Fibroblast of lung (primary cell): ENCODE results near the gene PLD5. TPM values are rescaled to one million over a fixed set of nuclear protein-coding genes. Genes with fewer than 3 reads are reported as not detected.

Source experiments
- DNase-seq, 2 donors: peaks; one replicate each; pipeline versions ENCODE4 v3.0.0 to v3.0.0-alpha.2; 2010; ENCODE audit warnings: low read depth in 2 of 2
- H2AFZ ChIP-seq: 2 replicates; pipeline ENCODE4 v1.5.1; 2012; ENCODE audit warnings: low read length, control low read depth, inconsistent platforms
- H3K27ac ChIP-seq: 2 replicates; pipeline ENCODE4 v1.5.1; 2011; ENCODE audit warnings: low read length, control low read depth; ENCODE audit not compliant: insufficient read depth
- H3K27me3 ChIP-seq: 2 replicates; pipeline ENCODE4 v1.5.1; 2011; ENCODE audit warnings: mild to moderate bottlenecking, low read length; ENCODE audit not compliant: control insufficient read depth, insufficient read depth
- H3K36me3 ChIP-seq: 2 replicates; pipeline ENCODE4 v1.5.1; 2011; ENCODE audit warnings: low read length; ENCODE audit not compliant: control insufficient read depth, insufficient read depth
- H3K4me1 ChIP-seq: 2 replicates; pipeline ENCODE4 v1.5.1; 2011; ENCODE audit warnings: low read length; ENCODE audit not compliant: control insufficient read depth, insufficient read depth; ENCODE audit errors: extremely low read depth
- H3K4me2 ChIP-seq: 2 replicates; pipeline ENCODE4 v1.5.1; 2011; ENCODE audit warnings: low read length, control low read depth; ENCODE audit not compliant: insufficient read depth; ENCODE audit errors: extremely low read depth
- H3K4me3 ChIP-seq, 4 experiments: fragments of 200-600 bp in 1 of 4; sonication (generic) in 1 of 4; replicated peaks in 1 of 4; 2 replicates each; pipeline ENCODE4 v1.5.1; 2011 to 2016; ENCODE audit warnings: low read length in 4 of 4, low read depth in 3 of 4, mild to moderate bottlenecking in 3 of 4, control low read depth in 2 of 4, inconsistent platforms in 1 of 4, mixed read lengths in 1 of 4; ENCODE audit not compliant: insufficient read depth in 1 of 4; ENCODE audit errors: control extremely low read depth in 1 of 4
- H3K79me2 ChIP-seq: 2 replicates; pipeline ENCODE4 v1.5.1; 2012; ENCODE audit warnings: mild to moderate bottlenecking, low read length, inconsistent platforms; ENCODE audit not compliant: control insufficient read depth, insufficient read depth
- H3K9ac ChIP-seq: 2 replicates; pipeline ENCODE4 v1.5.1; 2011; ENCODE audit warnings: mild to moderate bottlenecking, low read length, control low read depth; ENCODE audit not compliant: insufficient read depth
- H3K9me3 ChIP-seq: 2 replicates; pipeline ENCODE4 v1.5.1; 2012; ENCODE audit warnings: low read depth, low read length; ENCODE audit not compliant: control insufficient read depth, insufficient read depth
- H4K20me1 ChIP-seq: 2 replicates; pipeline ENCODE4 v1.5.1; 2011; ENCODE audit warnings: low read length; ENCODE audit not compliant: control insufficient read depth, insufficient read depth; ENCODE audit errors: extremely low read depth
- EZH2 ChIP-seq: IDR thresholded peaks from 2 replicates; pipeline ENCODE4 v1.5.1; 2012; ENCODE audit warnings: low read length, control low read depth, mild to moderate bottlenecking; ENCODE audit errors: missing control alignments
- polyA minus RNA-seq: library from RNA; depleted of rRNA, polyadenylated mRNA; stranded (reverse); fragments of >200 nt; gene quantifications from 2 replicates; pipeline ENCODE4 v1.2.3, GENCODE V29; 2011; ENCODE audit warnings: low replicate concordance
- polyA plus RNA-seq, 2 donors: library from polyadenylated mRNA; depleted of rRNA in 1 of 2; stranded (reverse) in 1 of 2; unstranded in 1 of 2; fragments of >200 nt; gene quantifications; 2 replicates each; pipeline ENCODE4 v1.2.1, GENCODE V29; 2011 to 2012; ENCODE audit warnings: missing spikeins in 1 of 2
- total RNA-seq: library from RNA; depleted of rRNA; stranded (reverse); fragments of >200 nt; gene quantifications from 2 replicates; pipeline ENCODE4 v1.2.1, GENCODE V29; 2014
- TF ChIP-seq, protein P1 (sequence below), 2 donors: IDR thresholded peaks in 1 of 2; conservative IDR thresholded peaks in 1 of 2; 1 replicate in 1 of 2; 2 replicates in 1 of 2; pipeline ENCODE4 v1.5.1; 2011 to 2012; ENCODE audit warnings: low read length in 2 of 2, control low read depth in 1 of 2, inconsistent platforms in 1 of 2, low read depth in 1 of 2, mild to moderate bottlenecking in 1 of 2

PLD5 gene
- total RNA-seq (under 0.01 TPM in 1 of 2 replicates, not detected in the other), polyA plus RNA-seq (0.02 and 0.10 TPM in 2 replicates), polyA minus RNA-seq (not detected in 2 replicates)
- polyA plus RNA-seq (2012) = 0.31 TPM in 1 of 2 replicates, not detected in the other

DNA sequence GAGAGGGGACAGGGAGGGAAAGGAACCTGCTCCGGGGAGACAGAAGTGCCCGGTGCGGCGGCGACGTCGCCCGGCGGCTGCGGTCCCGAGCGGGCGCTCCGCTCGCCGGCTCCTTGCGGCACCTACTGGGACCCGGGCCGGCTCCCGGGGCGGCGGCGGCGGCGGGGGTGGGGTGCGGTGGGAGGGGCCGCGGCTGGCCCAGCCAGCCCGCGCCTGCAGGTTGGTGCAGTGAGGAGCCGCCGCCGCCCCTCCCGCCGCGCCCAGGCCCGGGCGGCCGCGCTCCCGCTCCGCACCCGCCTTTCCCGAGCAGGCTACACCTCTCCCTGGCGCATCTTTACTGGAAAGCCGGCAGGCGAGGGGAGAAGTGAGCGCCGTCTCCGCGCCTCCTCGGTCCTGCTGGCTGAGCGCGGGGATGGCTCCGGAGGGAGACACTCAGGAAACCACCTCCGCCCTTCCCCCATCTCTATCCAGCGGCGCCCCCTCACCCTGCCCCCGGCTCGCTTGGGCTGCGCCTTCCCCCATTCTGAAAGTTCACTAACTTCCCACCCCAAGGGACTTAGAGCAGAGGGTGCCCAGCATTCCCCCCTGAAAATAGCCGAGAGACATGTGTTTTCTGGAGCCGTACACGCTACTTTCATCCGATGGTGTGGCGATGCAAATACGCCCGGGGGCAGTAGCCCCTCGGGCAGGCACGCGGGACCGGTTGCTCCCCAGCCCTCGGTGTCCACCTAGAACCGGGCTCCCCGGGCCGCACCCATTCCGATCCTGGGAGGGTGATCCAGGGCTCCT lies at the start of gene PLD5:
PLD5 (minus strand) TSS at position 127 of the 789 bp plus-strand sequence.
- Histone ChIP-seq H3K36me3 (no peaks in the 10 kb centered on the region), H2AFZ (no peak within 1 kb of the TSS), H3K9me3 (no peaks in the 10 kb centered on the region), H4K20me1 (no peaks in the 10 kb centered on the region), H3K9ac (no peak within 1 kb of the TSS), H3K4me3 (peak within 1 kb of the TSS in 2 of 4 experiments; percentile 35 to 50), H3K4me1 (no peaks in the 10 kb centered on the region), H3K27me3 (peaks cover 21% of the 10 kb centered on the region), H3K27ac (no peak within 1 kb of the TSS), H3K4me2 (peak within 1 kb of the TSS; percentile 44), H3K79me2 (no peaks in the 10 kb centered on the region)
- TF ChIP-seq, protein P1, sequence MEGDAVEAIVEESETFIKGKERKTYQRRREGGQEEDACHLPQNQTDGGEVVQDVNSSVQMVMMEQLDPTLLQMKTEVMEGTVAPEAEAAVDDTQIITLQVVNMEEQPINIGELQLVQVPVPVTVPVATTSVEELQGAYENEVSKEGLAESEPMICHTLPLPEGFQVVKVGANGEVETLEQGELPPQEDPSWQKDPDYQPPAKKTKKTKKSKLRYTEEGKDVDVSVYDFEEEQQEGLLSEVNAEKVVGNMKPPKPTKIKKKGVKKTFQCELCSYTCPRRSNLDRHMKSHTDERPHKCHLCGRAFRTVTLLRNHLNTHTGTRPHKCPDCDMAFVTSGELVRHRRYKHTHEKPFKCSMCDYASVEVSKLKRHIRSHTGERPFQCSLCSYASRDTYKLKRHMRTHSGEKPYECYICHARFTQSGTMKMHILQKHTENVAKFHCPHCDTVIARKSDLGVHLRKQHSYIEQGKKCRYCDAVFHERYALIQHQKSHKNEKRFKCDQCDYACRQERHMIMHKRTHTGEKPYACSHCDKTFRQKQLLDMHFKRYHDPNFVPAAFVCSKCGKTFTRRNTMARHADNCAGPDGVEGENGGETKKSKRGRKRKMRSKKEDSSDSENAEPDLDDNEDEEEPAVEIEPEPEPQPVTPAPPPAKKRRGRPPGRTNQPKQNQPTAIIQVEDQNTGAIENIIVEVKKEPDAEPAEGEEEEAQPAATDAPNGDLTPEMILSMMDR (conservative IDR thresholded peaks at IDR 0.05 in 1 of 2, IDR thresholded peaks at IDR 0.05 in 1 of 2; ENCODE audit: low read depth in 1 of 2, low read length in 2 of 2) = no peak
- TF ChIP-seq EZH2 = peak; percentile 46
- DNase-seq = peak in 1 of 2 donors; percentile 1

DNA sequence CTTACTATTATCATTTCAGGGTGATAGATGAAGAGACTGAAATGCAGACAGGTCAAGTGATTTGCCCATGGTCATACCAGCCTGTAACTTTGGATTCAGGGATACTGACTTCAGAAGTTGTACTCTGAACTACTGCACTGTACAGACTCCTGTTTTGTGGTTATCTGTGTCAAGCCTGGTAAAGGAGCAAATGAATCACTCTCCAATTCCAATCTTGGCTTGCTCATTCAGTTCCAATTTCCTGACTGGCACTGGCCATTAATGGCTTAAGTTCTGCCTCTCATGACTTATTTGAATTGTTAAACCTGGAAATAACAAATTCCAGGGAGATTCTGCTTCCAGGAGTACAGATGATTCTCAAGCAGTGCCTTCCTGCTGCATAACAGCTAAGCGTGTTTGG lies 45.4 kb upstream of the PLD5 start:
- H3K27ac ChIP-seq = no peak overlapping the region
- DNase-seq = no peak
- H3K4me2 ChIP-seq = no peak overlapping the region
- no peaks in the 10 kb centered on the region for H3K36me3 ChIP-seq
- H2AFZ ChIP-seq = no peak overlapping the region
- no peaks in the 10 kb centered on the region for H3K27me3 ChIP-seq
- H3K9me3 ChIP-seq = no peaks in the 10 kb centered on the region
- no peaks in the 10 kb centered on the region for H3K4me1 ChIP-seq
- H4K20me1 ChIP-seq = no peaks in the 10 kb centered on the region
- TF ChIP-seq, protein P1 (conservative IDR thresholded peaks at IDR 0.05 in 1 of 2, IDR thresholded peaks at IDR 0.05 in 1 of 2; ENCODE audit: low read depth in 1 of 2, low read length in 2 of 2) = no peak
- no peak for TF ChIP-seq EZH2
- no peaks in the 10 kb centered on the region for H3K79me2 ChIP-seq
- H3K4me3 ChIP-seq = no peak overlapping the region
- H3K9ac ChIP-seq = no peak overlapping the region

DNA sequence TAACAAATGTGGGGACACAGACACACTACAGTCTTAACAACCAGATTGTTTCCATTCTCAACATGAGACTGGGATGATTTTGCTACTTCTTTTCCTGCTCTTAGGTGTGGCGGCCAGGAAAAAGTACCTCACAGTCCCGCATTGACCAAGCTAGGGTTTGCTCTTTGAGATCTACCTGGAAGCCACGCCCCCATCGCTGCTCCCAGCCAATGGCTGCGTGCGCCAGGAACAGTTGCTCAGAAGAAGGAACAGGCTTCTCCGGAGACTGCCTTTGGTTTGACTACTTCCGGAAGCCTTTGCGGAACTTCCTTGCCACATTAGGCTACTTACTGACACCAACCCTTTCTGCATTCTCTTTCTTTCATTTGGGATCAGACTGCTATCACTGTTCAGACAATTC lies 44.2 kb upstream of the PLD5 start:
- H2AFZ ChIP-seq = no peak overlapping the region
- no peak overlapping the region for H3K9ac ChIP-seq
- H4K20me1 ChIP-seq = no peaks in the 10 kb centered on the region
- H3K79me2 ChIP-seq = no peaks in the 10 kb centered on the region
- H3K27me3 ChIP-seq = no peaks in the 10 kb centered on the region
- no peak overlapping the region for H3K27ac ChIP-seq
- H3K4me3 ChIP-seq = no peak overlapping the region
- no peak for TF ChIP-seq EZH2
- H3K36me3 ChIP-seq = no peaks in the 10 kb centered on the region
- no peak overlapping the region for H3K4me2 ChIP-seq
- DNase-seq = no peak
- H3K4me1 ChIP-seq = no peaks in the 10 kb centered on the region
- no peaks in the 10 kb centered on the region for H3K9me3 ChIP-seq
